DOHH2 (cell line): ENCODE results near the gene RBM33.

ENCODE experiments used
- CTCF ChIP-seq: fragments of 200-600 bp; sonication (generic); IDR thresholded peaks from one replicate; pipeline ENCODE4 v1.5.1; 2014; ENCODE audit warnings: antibody characterized with exemption, mild to moderate bottlenecking, low read depth, low read length; ENCODE audit not compliant: poor library complexity, severe bottlenecking
- EZH2phosphoT487 ChIP-seq: fragments of 200-600 bp; sonication (generic); IDR thresholded peaks from 2 replicates; pipeline ENCODE4 v1.6.1; 2017; ENCODE audit warnings: borderline replicate concordance, mild to moderate bottlenecking, antibody characterized with exemption, low read length, moderate library complexity, mixed read lengths

- TF ChIP-seq CTCF: no peak
- no peak for TF ChIP-seq EZH2phosphoT487
Observed at GRCh38 chr7:155620497-155620896, 24.0 kb upstream of the RBM33 start.
